ENCODE data around the gene NFIA.

NFIA gene

GRCh38 chr1:61419657-61420056 is 337.3 kb downstream of the NFIA start:
- DNase-seq, result no peak

GRCh38 chr1:61420243-61420642 is 337.9 kb downstream of the NFIA start:
- no peak for DNase-seq

DNA sequence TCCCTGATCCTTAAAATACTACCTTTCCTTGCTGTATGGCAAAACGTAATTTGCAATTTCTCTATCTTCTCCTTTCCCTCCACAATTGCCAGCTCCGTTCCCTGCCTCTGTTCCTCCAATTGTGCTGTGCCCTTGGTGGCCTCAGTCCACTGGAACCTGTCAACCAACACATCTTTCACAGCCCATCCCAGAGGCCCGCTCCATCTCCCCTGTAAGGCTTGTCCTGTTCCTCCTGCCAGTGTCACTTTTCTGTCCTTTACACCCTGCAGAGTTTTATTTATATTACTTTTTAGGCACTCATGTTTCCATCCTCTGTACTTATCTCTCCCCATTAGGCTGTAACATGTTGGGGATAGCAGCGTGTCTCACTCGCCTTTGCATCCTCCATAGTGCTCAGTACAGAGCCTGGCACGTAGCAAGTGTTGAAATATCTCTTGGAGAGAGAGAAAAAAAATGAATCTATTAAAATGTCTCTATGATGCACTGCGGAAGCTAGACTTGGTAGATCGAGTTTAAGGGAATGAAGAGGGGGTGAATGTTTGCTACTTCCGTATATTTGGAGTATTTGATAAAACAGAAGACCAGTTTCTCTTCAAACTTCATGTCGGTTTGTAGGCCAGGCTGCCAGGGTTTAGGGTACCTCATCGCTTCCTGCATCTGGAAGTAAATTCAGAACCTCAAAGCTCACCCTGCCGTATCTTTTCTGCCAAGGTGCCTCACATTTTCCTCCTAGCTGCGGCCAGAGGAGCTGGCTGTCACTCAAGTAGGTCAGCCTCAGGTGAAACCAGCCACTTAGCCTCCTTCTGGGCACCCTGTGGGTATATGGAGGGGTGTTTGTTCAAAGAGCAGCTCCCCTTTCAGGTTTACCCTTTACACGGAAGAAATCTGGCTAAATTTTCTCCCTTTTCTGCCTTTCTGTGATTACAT is 338.8 kb downstream of the NFIA start:
- DNase-seq, result no peak

DNA sequence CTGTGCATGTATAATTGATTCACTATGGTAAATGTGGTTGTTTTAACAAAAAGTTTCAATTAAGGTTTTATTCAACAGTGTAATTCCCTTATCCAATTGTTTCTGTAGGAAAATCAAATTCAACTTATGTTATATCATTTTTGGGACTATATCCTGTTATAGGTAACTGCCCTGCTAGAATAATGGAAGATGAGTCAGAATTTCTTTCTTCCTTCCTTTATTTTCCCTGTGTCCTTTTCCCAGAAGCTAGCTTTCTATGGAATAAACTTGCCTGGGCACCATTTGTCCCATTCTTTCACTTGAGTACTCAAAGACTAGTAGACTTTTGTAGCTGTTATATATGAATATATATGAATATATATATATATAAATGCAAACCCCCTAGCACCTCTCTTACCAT is 341.3 kb downstream of the NFIA start:
- no peak for DNase-seq

DNA sequence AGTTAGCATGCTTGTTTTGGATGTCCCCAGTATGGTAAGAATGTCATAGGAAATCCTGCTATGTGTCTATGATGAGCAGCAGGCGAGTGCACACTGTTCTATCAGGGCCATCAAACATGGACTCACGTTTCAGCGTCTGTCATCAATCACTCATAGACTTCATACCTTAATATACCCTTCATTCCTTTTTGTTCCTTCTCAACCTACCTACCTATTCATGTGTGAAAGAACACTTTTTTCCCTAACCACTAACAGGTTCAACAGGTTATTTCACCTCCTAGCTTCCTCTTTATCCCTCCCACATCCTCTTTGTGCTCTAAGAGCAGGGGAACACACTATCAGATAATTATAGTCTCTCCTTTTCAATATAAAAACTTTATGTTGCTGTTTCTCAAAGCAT is 342.0 kb downstream of the NFIA start:
- DNase-seq, result no peak

GRCh38 chr1:61425040-61425439 is 342.7 kb downstream of the NFIA start:
- DNase-seq, result no peak

GRCh38 chr1:61426254-61426653 is 343.9 kb downstream of the NFIA start:
- DNase-seq, result no peak

GRCh38 chr1:61426885-61427284 is 344.5 kb downstream of the NFIA start:
- no peak for DNase-seq

GRCh38 chr1:61427510-61427909 is 345.1 kb downstream of the NFIA start:
- DNase-seq, result no peak

DNA sequence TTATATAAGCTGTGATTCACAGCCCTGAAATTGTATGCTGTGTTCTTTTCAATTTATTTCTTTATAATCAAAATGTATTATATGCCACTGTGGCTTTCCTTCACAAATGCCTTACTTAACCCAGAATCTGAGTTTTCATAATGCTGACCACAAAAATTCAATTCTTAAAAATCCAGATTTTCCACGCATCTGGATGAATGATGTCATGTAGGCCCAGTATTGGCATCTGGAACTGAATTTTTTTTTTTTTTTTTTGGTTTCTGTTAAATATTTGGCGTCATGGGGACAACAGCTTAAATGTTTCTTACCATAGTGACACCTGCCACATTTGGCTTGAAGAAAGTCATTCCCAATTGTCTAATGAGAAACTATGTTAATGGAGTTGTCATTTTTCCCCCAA is 345.8 kb downstream of the NFIA start:
- no peak for DNase-seq

DNA sequence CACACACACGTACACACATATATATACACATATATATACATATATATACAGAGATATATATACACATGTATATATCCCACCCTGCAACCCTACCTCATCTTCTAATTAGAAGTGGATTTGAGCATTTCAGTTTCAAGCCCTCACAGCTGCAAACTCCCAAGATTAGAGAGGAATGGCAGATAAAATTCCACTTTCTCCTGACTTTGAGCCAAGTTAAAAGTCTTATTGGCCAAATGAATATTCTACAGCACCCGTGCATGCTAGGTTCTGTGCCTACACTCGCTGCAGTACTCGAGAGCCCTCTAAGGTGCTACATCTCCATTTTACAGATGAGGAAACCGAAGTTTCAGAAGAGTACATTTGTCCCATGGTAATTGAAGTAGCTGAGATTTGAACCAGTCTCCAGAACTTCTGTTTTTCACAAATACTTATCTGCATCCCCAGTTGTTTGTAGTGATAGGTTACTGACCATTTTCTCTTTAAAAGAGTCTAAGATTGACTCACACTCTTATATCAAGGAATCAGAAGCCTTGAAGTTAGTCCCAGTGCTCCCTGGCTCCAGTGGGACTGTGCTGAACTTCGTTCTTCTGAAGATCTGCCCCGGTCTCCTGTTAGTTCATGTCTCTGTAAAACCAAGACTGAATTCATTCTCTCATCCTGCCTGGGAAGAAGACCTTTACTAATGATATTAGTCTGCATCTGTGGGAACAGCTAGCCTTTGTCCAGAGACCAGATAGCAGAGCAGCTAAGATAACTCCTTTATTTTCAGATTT is 350.4 kb downstream of the NFIA start:
- DNase-seq, result no peak

- DNase-seq, result no peak
Measured at GRCh38 chr1:61433646-61434045, 351.3 kb downstream of the NFIA start.

GRCh38 chr1:61434276-61434675 is 351.9 kb downstream of the NFIA start:
- DNase-seq, result no peak

DNA sequence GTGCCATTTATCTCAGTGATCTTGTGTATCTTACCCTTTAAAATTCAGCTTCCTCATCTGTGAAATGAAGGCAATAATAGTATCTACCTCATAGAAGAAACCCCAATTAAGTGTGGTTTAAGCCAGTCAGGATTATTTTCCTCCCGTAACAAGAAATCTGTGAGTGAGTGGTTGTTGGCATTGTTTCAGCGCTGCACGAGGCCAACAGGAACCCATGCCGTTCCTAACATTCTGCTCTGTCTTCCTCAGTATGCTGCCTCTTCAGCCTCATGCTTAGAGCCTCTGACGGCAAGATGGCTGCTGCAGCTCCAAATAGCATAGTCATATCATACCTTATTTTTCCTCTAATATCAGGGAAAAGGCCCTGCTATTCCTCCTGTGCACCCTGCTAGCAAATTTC is 352.9 kb downstream of the NFIA start:
- no peak for DNase-seq

GRCh38 chr1:61436016-61436415 is 353.7 kb downstream of the NFIA start:
- no peak for DNase-seq

GRCh38 chr1:61436491-61437120 is 354.2 kb downstream of the NFIA start:
- no peak for DNase-seq

DNA sequence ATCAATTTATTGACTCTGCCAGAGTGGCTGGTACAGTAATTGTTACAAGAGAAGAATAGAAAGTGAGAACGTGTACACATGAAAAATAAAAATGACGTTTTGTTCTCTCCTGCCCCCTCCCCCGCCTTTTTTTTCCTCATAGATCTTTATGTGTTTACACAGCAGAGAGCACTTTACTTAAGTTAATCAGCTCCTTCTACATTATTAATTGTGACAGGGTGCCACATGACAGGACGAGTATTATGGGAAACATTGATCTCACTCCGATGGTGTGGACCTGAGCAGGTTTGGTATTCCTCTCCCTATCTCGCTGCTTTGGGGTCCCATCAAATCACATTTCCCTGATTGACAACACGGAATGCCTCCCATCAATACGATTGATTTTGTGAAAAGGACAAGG is 356.9 kb downstream of the NFIA start:
- DNase-seq, result no peak

- DNase-seq, result no peak
Measured at GRCh38 chr1:61441723-61442262, 359.4 kb downstream of the NFIA start.

DNA sequence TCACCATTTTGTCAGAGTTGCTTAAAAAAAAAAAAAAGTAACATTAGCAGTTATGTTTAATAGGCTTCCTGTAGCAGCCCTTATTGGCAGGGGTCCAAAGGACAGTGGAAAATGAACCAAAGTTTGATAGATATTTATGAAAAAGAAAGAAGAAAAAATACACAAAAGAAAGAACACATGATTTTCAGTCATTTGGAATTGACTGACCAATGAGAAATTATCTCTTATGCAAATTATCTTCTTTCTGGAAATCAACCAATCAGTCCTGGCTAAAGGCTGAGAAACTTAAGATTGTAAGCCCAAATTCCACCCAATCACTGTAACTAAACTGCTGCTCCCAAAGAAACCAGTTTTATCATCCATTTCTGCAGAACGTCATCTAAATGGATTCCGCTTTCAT is 360.2 kb downstream of the NFIA start:
- no peak for DNase-seq

GRCh38 chr1:61444288-61444687 is 361.9 kb downstream of the NFIA start:
- no peak for DNase-seq

- no peak for DNase-seq
Measured at GRCh38 chr1:61445269-61445825, 363.0 kb downstream of the NFIA start.

DNA sequence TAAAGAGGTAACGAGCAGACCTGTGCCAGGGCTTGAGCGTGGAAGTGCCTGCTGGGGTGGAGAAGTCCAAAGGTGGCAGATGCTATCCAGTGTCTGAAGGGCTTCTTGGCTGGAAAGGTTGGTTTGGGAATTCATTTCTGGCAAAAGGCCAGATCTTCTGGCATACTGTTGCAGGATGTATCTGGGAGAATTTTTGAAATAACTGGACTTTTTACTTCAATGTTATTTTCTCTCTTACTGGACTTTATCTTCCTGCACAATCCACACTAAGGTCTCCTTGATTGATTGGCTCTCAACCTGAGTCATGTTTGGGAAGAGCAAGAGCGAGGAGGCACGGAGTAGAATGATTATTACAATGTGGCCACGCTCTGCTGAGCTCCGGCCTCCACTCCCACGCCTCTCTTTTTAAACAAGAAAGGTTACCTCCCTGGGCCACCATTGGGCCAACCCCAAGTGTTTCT is 364.2 kb downstream of the NFIA start:
- no peak for DNase-seq

Data from activated gamma-delta T cell treated with Interleukin-2 at 50 U/mL for 16 hours (primary cell).